ENCODE results near the gene PROK2.

Gene PROK2

DNA sequence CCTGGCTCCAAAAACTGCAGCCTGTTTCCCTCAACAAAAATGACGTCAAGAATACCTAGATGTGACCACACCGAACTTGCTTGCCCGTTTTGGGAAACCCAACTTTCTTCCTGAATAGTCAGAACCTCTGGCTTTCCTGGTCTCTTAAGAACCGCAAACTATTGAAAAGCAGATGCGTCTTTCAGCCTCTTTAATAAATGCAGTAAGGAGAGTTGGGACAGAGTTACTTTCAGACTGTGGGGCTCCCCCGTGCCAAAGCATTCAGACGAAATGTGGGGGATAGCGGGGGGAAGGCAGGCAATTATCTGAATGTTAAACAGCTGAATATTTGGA lies 1.2 kb upstream of the PROK2 start:
- no peak for DNase-seq

DNA sequence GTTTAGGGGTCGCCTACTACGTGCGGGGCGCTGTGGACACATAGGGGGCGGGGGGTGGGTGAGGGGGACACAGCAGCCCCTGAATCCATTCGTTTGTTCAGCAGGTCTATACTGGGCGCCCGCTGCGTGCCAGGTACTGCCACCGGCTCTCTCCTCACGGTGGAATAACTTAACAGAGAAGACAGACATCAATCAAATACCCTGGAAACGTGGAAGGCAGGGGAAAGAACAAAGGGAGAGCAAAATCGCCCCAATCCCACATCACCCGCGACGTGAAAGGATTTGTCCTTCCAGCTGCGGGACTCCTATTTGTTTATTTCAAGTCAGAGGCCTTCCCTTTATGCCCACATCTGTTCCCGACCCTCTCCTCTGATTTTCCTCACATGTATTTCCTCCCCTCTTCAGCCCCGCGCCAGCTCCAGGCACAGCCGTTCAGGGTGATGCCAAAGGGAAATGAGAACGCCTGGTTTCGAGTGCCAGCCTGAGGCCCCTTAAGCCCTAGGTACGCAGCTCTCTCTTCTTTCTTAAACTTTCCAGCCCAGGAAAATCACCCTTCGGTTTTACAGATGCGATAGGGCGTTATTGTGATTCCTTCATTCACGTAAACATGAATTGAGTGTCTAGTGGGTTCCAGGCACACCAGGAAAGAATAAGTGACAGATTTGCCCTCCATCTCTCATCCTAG lies 726 bp upstream of the PROK2 start:
- DNase-seq = no peak

DNA sequence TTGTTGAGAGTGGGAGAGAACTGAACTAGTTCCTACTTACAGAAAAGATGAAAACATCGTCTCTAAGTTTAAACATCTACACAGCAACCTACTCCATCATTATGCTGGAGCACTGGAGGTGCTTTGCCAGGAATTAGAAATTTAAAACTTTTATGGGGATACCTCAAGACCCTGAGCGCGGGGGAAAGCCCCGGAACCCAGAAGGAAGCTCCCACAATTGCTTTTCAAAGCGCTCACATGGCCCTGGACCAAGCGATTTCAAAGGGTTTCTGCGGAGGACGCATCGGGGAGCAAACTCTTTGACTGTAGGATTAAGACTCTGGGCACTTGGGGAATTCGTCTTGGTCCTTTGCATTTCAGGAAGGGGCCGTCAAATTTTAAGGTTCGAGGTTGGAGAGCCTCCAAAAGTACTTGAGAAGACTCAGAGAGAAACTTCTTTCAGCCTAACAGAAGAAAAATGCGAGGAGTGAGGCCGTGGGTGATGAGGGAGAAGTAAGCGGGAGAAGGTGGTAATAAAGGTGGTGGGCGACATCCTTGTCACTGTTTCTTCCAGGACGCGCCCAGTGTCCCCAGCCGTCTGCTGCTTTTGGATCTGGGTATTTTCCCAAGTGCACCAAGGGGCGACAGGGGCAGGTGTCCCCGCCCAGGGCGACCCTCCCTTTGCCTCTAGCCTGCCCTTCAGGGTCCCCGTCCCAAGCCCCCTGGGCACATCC lies 591 bp downstream of the PROK2 start:
- DNase-seq = no peak

- no peak for DNase-seq
These were observed 1.8 kb downstream of the PROK2 start for GRCh38 chr3:71783152-71783551.

GRCh38 chr3:71780430-71780829 lies 4.5 kb downstream of the PROK2 start:
- no peak for DNase-seq

DNA sequence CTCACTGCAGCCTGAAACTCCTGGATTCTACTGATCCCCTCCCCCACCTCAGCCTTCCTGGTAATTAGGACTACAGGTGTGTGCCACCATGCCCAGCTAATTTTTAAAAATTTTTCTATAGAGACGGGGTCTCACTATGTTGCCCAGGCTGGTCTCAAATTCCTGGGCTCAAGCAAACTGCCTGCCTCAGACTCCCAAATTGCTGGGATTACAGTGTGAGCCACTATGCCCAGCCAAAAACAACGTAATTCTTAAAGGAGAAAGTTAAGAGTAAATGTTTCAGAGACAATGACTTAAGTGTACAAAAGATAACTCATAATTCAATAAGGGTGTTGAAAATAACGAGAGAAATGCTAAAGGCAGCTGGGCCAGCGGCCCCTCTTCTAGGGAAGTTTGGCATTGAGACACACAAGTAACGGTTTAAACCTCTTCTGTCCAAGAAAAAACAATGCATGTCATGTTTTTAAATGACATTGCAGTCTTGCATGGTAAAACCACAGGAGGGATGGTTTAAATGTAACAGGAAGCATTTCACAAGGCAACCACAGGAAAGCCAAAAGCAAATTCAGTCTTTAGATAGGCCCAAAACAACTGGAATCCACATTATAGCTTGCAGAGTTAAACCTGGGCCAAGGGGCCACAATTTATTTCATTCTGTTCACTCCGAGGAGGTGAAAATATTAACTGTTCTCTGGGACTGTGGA lies 5.1 kb downstream of the PROK2 start:
- DNase-seq = no peak

GRCh38 chr3:71778353-71778752 lies 6.6 kb downstream of the PROK2 start:
- DNase-seq = no peak

DNA sequence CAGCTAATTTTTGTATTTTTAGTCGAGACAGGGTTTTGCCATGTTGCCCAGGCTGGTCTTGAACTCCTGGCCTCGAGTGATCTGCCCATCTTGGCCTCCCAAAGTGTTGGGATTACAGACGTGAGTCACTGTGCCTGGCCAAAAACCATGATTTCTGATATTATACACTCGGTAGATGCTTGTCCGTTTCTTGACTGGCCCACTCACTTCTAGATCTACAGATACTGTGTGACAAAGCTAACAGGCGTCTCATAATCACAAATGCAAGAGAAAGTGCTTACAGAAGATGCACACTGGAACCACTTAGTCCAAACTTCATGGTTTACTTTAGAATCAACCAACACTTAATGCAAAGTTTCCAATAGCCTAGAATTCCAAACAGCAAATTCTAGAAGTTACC lies 8.4 kb downstream of the PROK2 start:
- DNase-seq = no peak

DNA sequence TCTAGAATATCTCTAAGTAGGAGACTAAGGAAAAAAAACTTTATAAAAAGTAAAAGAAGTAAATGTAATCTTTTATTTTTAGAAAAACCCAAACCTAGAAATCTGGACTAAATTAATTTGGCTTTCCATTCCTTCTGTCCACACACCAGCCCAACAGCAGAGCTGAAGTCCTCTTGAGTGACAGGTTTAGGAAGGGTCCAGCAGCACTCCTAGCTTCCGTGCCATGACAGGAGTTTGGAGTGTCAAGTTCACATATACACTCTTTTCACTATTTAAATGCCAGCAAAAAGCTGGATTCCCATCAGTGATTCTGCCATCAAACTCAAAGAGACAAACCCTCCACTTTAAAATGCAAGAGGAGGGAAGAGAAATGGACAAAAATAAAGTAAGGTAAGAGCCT lies 13.1 kb downstream of the PROK2 start:
- no peak for DNase-seq

DNA sequence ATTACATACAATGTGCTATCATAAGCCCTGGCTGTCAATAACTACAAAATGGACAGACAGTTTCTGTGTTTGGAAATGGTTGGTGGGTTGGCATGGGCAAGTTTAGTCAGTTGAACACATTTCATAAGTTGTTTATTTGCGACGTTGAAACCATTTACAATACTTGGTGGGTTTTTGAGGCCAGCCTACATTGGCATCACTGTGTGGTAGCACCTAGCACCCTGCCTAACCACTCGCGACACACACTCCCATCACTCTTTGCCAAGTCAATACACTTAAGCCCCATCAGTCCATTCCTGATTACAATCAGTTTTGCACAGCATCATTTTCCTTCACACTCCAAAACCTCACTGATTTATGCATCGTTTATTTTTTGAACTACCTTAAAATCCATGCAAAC lies 13.8 kb downstream of the PROK2 start:
- no peak for DNase-seq

GRCh38 chr3:71763426-71763825 lies 21.5 kb downstream of the PROK2 start:
- no peak for DNase-seq

GRCh38 chr3:71760140-71760539 lies 24.8 kb downstream of the PROK2 start:
- no peak for DNase-seq

DNA sequence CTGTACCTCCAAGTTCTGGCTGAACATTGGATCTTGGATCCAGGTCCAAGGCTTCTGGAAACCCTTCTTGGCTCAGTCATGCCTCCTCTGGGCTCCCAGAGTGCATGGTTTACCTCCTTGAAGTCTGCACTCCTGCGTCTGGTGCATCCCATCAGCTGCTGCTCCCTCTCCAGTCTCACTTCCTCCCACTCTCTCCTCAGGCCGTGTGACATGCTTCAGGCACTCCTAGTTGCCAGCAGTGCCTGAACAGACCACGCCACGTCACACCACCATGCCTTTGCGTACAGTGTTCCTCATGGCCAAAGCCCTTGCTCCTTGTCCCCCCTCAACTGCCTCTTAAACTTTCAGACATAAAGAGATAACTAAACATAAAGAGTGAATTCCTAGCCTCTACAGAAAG lies 25.5 kb downstream of the PROK2 start:
- DNase-seq = no peak

DNA sequence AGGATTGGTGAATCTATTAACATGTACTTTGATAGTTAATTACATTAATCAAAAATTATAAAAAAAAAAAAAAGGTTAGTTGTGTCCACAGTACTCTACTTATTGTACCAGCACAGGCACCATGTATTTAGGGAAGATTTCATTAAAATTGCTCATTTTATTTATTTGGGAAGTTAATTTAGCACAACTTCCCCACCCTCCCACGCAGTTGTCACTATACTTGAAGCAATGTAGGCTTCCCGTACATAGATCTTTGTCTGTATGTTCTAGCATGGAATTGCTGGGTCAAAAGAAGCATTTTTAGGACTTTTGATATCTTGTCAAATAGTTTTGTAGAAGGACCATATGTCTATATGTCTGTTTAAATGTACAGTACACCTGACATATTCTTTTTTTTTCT lies 26.9 kb downstream of the PROK2 start:
- DNase-seq = no peak

GRCh38 chr3:71754610-71755253 lies 30.2 kb downstream of the PROK2 start:
- DNase-seq = no peak

DNA sequence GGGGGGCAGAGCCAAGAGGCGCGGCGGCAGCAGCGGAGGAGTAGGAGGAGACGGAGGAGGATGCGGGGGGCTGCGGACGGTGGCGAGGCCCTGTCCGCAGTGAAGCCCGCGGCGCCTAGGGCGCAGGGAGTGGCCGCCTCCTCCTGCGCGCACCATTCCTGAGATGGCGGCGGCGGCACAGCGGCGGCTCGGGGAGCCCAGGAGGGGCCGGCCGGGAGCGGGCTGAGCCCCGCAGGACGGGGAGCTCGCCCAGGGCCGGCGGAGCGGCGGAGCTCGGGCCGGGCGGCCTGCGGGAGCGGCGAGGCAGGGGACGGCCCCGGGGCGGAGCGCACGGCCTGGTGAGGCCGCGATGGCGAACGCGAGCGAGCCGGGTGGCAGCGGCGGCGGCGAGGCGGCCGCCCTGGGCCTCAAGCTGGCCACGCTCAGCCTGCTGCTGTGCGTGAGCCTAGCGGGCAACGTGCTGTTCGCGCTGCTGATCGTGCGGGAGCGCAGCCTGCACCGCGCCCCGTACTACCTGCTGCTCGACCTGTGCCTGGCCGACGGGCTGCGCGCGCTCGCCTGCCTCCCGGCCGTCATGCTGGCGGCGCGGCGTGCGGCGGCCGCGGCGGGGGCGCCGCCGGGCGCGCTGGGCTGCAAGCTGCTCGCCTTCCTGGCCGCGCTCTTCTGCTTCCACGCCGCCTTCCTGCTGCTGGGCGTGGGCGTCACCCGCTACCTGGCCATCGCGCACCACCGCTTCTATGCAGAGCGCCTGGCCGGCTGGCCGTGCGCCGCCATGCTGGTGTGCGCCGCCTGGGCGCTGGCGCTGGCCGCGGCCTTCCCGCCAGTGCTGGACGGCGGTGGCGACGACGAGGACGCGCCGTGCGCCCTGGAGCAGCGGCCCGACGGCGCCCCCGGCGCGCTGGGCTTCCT lies 31.0 kb downstream of the PROK2 start, which contains the start of gene GPR27:
Gene GPR27 (plus strand): TSS at position 155 of the 909 bp plus-strand sequence. CDS start 195 bp downstream, at position 350.
- peak; percentile 12 for DNase-seq

- no peak for DNase-seq
These were observed 31.9 kb downstream of the PROK2 start for GRCh38 chr3:71752831-71753700.

GRCh38 chr3:71751602-71752001 lies 33.3 kb downstream of the PROK2 start:
- no peak for DNase-seq

DNA sequence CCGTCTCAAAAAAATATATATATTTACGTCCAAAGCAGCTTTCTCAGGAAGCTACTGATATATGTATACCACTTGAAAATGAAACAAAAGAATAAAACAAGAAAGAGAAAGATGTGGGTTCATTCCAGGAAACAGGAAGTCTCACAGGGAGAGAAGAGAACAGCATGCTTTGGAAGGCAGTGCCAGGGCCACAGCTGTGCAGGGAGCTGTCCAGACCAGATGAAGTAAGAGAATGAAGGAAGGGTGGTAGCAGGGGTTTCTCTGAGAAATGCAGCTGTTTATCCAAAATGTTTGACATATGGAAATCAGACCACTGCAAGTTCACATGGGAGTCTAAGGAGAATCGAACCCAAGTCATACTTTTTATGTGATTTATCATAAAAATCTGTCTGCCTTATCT lies 40.2 kb downstream of the PROK2 start:
- DNase-seq = no peak

- no peak for DNase-seq
These were observed 42.3 kb downstream of the PROK2 start for GRCh38 chr3:71742621-71743020.

GRCh38 chr3:71734881-71735280 lies 50.1 kb downstream of the PROK2 start:
- no peak for DNase-seq

- no peak for DNase-seq
These were observed 51.6 kb downstream of the PROK2 start for GRCh38 chr3:71733319-71733718.
